ENCODE results near the gene ACTR5. TPM values are rescaled to one million over a fixed set of nuclear protein-coding genes. Genes with fewer than 3 reads are reported as not detected.
"Not testable (repeated sequence)": the region's sequence is repeated elsewhere in the genome, so short reads cannot be mapped to it uniquely, and the experiment has no call there.

Gene ACTR5
- total RNA-seq, 2 experiments from 2014 or later = 10.4 to 11.9 TPM

- POLR2A ChIA-PET = interaction anchor here (0.6 to 1.2 kb wide), 3 partner anchors 15 to 139 kb away, joined by 3 to 5 read pairs (median 4); partner anchors contain the start of gene PPP1R16B
- Mint-ChIP-seq H3K27ac (no peak overlapping the region), H3K27me3 (no peaks in the 10 kb centered on the region), H3K4me3 (peak overlapping the region; percentile 57), H3K4me1 (peaks cover 5% of the 10 kb centered on the region), H3K36me3 (peaks cover 2% of the 10 kb centered on the region), H3K9me3 (no peaks in the 10 kb centered on the region)
- DNase-seq = peak; percentile 50
- peak; percentile 82 for ATAC-seq (ENCODE audit: low read depth)
Measured at GRCh38 chr20:38790200-38791053, 42.2 kb downstream of the ACTR5 start.

- Mint-ChIP-seq H3K27ac (no peak overlapping the region), H3K4me1 (peaks cover 5% of the 10 kb centered on the region), H3K36me3 (peaks cover 2% of the 10 kb centered on the region), H3K9me3 (no peaks in the 10 kb centered on the region), H3K27me3 (no peaks in the 10 kb centered on the region), H3K4me3 (no peak overlapping the region)
- DNase-seq (no peak), ATAC-seq (ENCODE audit: low read depth) (no peak)
- POLR2A ChIA-PET = interaction anchor here (1.2 kb wide), 1 partner anchor 15 kb away, joined by 5 read pairs; the partner anchor contains the start of gene PPP1R16B
Measured at GRCh38 chr20:38791291-38791690, 43.0 kb downstream of the ACTR5 start.

GRCh38 chr20:38791940-38792339 lies 43.7 kb downstream of the ACTR5 start:
- ATAC-seq (ENCODE audit: low read depth) (no peak), DNase-seq (no peak)
- Mint-ChIP-seq H3K4me3 (no peak overlapping the region), H3K27me3 (no peaks in the 10 kb centered on the region), H3K27ac (peak overlapping the region; percentile 45), H3K9me3 (no peaks in the 10 kb centered on the region), H3K36me3 (peaks cover 5% of the 10 kb centered on the region), H3K4me1 (peaks cover 5% of the 10 kb centered on the region)
- POLR2A ChIA-PET = no interaction called here

GRCh38 chr20:38794057-38794456 lies 45.8 kb downstream of the ACTR5 start:
- H3K36me3 Mint-ChIP-seq = peaks cover 12% of the 10 kb centered on the region
- H3K27ac Mint-ChIP-seq; H3K27me3 Mint-ChIP-seq; H3K4me3 Mint-ChIP-seq; DNase-seq; H3K9me3 Mint-ChIP-seq; ATAC-seq (ENCODE audit: low read depth): not testable (repeated sequence)
- POLR2A ChIA-PET = interaction anchor here (2.4 kb wide), 1 partner anchor 12 kb away, joined by 6 read pairs; the partner anchor contains the start of gene PPP1R16B
- H3K4me1 Mint-ChIP-seq = peaks cover 14% of the 10 kb centered on the region

- Mint-ChIP-seq H3K27ac (peak overlapping the region; percentile 69), H3K27me3 (no peaks in the 10 kb centered on the region), H3K9me3 (peaks cover 7% of the 10 kb centered on the region), H3K4me1 (peaks cover 25% of the 10 kb centered on the region), H3K4me3 (no peak overlapping the region), H3K36me3 (peaks cover 14% of the 10 kb centered on the region)
- DNase-seq (no peak), ATAC-seq (ENCODE audit: low read depth) (no peak)
- POLR2A ChIA-PET = no interaction called here
Measured at GRCh38 chr20:38798266-38798665, 50.0 kb downstream of the ACTR5 start.

GRCh38 chr20:38799203-38799602 lies 50.9 kb downstream of the ACTR5 start:
- POLR2A ChIA-PET = interaction anchor here (1.1 kb wide), 1 partner anchor 10 kb away, joined by 3 read pairs; no protein-coding TSS in a partner anchor
- H3K27ac Mint-ChIP-seq = peak overlapping the region; percentile 85
- peak overlapping the region; percentile 76 for H3K4me3 Mint-ChIP-seq
- no peaks in the 10 kb centered on the region for H3K27me3 Mint-ChIP-seq
- H3K9me3 Mint-ChIP-seq = peaks cover 7% of the 10 kb centered on the region
- ATAC-seq (ENCODE audit: low read depth) (peak; percentile 49), DNase-seq (no peak)
- H3K4me1 Mint-ChIP-seq = peaks cover 32% of the 10 kb centered on the region
- peaks cover 14% of the 10 kb centered on the region for H3K36me3 Mint-ChIP-seq

GRCh38 chr20:38800882-38801281 lies 52.6 kb downstream of the ACTR5 start:
- no peak overlapping the region for H3K27ac Mint-ChIP-seq
- no peak overlapping the region for H3K4me3 Mint-ChIP-seq
- H3K4me1 Mint-ChIP-seq = peaks cover 42% of the 10 kb centered on the region
- POLR2A ChIA-PET = no interaction called here
- H3K9me3 Mint-ChIP-seq = peaks cover 7% of the 10 kb centered on the region
- ATAC-seq (ENCODE audit: low read depth) (no peak), DNase-seq (no peak)
- peaks cover 14% of the 10 kb centered on the region for H3K36me3 Mint-ChIP-seq
- H3K27me3 Mint-ChIP-seq = no peaks in the 10 kb centered on the region

- no peaks in the 10 kb centered on the region for H3K27me3 Mint-ChIP-seq
- no peaks in the 10 kb centered on the region for H3K9me3 Mint-ChIP-seq
- peak overlapping the region; percentile 95 for H3K27ac Mint-ChIP-seq
- POLR2A ChIA-PET = interaction anchor here (1.8 to 2.0 kb wide), 2 partner anchors 43 to 70 kb away, joined by 4 to 38 read pairs; no protein-coding TSS in a partner anchor
- ATAC-seq (ENCODE audit: low read depth) (no peak), DNase-seq (no peak)
- H3K36me3 Mint-ChIP-seq = peaks cover 13% of the 10 kb centered on the region
- peaks cover 51% of the 10 kb centered on the region for H3K4me1 Mint-ChIP-seq
- peak overlapping the region; percentile 88 for H3K4me3 Mint-ChIP-seq
Measured at GRCh38 chr20:38804221-38804620, 56.0 kb downstream of the ACTR5 start.

- H3K4me1 Mint-ChIP-seq = peaks cover 52% of the 10 kb centered on the region
- ATAC-seq (ENCODE audit: low read depth) (peak; percentile 68), DNase-seq (peak; percentile 85)
- H3K4me3 Mint-ChIP-seq = peak overlapping the region; percentile 88
- H3K9me3 Mint-ChIP-seq = no peaks in the 10 kb centered on the region
- no peaks in the 10 kb centered on the region for H3K27me3 Mint-ChIP-seq
- peaks cover 17% of the 10 kb centered on the region for H3K36me3 Mint-ChIP-seq
- peak overlapping the region; percentile 95 for H3K27ac Mint-ChIP-seq
- POLR2A ChIA-PET = interaction anchor here (0.7 to 2.9 kb wide), 16 partner anchors 10 to 244 kb away, joined by 3 to 38 read pairs (median 4); partner anchors contain the start of gene ACTR5
Measured at GRCh38 chr20:38804682-38805501, 56.6 kb downstream of the ACTR5 start.

- ATAC-seq (ENCODE audit: low read depth) = peak; percentile 83
- DNase-seq = peak; percentile 92
Measured at GRCh38 chr20:38805502-38805957, 57.3 kb downstream of the ACTR5 start, which contains the start of gene PPP1R16B. TSS of gene PPP1R16B (plus strand) at chr20:38805697. CDS start at chr20:38835926, 30,229 bp downstream.

GRCh38 chr20:38805958-38806854 lies 57.9 kb downstream of the ACTR5 start:
- Mint-ChIP-seq H3K9me3 (no peaks in the 10 kb centered on the region), H3K4me1 (peaks cover 59% of the 10 kb centered on the region), H3K4me3 (peak overlapping the region; percentile 88), H3K27ac (peak overlapping the region; percentile 95), H3K36me3 (peaks cover 29% of the 10 kb centered on the region), H3K27me3 (no peaks in the 10 kb centered on the region)
- ATAC-seq (ENCODE audit: low read depth) (peak; percentile 13), DNase-seq (peak; percentile 77)
- POLR2A ChIA-PET = interaction anchor here (0.6 to 2.9 kb wide), 24 partner anchors 9 to 243 kb away, joined by 3 to 38 read pairs (median 4); no protein-coding TSS in a partner anchor

More at GRCh38 chr20:38805502-38805957, 57.3 kb downstream of the ACTR5 start, which contains the start of gene PPP1R16B:
- Mint-ChIP-seq H3K9me3 (no peaks in the 10 kb centered on the region), H3K27ac (peak within 1 kb of the TSS; percentile 95), H3K4me1 (peaks cover 58% of the 10 kb centered on the region), H3K4me3 (peak within 1 kb of the TSS; percentile 88), H3K36me3 (peaks cover 24% of the 10 kb centered on the region), H3K27me3 (no peaks in the 10 kb centered on the region)
- POLR2A ChIA-PET = interaction anchor here (0.7 to 2.9 kb wide), 17 partner anchors 11 to 244 kb away, joined by 3 to 38 read pairs (median 5); partner anchors contain the start of gene ACTR5
